Stimulated activated CD8-positive, alpha-beta memory T cell treated with anti-CD3 and anti-CD28 coated beads, Interleukin-12 subunit alpha, Interleukin-12 subunit beta, amount 100 ng/mL, for 4 hours (primary cell): ENCODE measurements around the gene LMF1.
A peak's percentile ranks its signal among the peaks of the same experiment; 100 is the strongest.

ENCODE experiments used
- DNase-seq: peaks from one replicate; pipeline ENCODE4 v3.0.0-alpha.2; 2020; ENCODE audit warnings: low read depth

The LMF1 gene

DNA sequence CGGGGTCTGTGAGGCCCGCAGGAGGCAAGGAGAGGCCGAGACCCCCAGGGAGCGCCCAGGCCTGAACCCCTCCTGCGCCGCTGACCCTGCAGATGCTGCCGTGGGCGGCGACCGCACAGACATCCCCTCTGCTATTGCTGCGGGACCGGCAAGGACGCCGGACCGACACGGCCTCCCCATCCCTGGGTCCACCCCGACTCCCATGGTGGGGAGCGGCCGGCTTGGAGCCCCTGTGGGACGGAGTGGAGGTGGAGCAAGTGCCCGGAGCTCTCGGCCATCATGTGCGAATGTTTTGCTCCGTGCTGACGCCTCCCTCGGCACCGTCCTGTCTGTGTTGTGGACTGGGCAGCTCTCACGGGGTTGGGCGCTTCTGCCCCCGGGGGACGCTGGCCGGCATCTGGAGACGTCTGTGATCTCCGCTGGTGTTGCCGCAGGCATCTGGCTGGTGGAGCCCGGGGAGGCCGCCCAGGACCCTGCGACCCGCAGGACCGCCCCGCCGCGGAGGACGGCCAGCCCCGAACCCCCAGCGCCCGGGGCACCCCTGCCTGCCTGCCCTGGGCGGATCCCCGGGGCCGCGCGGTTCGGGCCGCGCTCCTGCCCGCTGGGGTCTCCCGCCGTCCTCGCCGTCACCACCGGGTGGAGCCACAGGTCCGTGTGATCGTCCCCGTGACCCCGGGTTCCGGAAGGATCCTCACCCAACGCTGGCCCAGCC lies 157.4 kb downstream of the LMF1 start:
- DNase-seq: peak; percentile 12

- no peak for DNase-seq
These were observed 162.7 kb downstream of the LMF1 start for GRCh38 chr16:808085-808386.

DNA sequence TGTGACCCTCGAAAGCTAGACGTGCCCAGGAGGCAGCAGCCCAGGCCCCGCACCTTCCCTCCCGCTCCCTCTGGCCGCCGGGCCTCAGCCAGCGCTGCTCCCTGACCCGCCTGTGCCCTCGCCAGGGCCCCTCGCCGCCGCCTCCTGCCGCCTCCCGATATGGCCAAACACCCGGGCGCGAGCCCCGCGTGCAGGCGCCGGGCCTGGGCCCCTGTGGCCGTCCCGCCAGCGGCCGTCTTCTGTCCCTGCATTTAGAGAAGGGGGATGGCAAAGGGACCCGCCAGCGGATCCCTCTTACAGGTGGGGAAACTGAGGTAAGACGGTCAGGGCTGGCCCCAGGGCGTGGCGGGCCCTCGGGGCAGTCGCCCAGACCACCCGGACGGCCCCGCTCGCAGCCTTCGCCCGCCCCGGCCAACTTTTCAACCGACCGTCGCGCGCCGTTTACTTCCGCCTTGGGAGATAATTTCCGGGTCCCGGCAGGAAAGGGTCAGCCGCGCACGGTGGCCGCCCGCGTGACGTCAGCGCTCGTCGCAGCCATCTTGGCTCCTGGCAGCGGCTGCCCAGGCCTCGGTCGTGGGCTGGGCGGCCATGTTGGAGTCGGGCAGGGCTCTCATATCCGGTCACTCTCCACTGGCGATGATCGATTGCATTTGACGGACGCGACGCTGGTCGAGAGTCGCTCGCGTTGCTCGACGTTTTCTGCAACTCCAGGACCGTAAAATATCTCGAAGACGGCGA lies 163.3 kb downstream of the LMF1 start:
- peak; percentile 80 for DNase-seq

DNA sequence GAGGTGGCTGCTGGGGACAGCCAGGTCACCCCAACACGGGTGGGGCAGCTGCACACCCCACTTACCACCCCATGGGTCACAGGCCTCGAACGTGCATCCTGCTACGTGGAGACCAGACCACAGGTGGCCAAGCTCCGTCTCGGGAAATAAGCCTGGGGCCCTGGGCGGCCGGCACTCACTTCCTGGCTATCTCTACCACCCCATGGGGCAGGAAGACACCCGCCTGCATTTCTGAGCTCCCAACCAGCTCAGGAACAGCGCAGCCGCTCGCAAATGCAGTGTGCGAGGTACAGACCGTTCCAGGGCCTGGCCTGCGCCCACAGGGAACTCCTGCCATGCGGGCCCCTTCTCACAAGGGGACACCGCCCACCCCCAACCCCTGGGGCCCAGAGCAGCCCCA lies 165.3 kb downstream of the LMF1 start:
- no peak for DNase-seq

GRCh38 chr16:804193-805048 lies 166.4 kb downstream of the LMF1 start:
- DNase-seq: no peak

DNA sequence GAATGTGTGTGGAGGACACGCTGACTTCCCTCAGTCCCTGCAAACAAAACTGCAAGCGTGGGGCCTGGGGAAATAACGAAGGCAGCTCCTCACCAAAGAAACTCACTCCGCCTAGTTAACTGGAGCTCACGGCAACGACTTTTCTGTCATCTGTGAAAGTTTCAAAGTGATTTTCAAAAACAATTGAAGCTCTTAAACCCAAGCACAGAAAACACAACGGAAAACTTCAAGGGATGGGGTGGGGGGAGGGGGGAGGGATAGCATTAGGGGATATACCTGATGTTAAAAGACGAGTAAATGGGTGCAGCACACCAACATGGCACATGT lies 167.1 kb downstream of the LMF1 start:
- no peak for DNase-seq
